Neural crest cell (in vitro differentiated cells): ENCODE measurements around the gene GK. TPM values are rescaled to one million over a fixed set of nuclear protein-coding genes. Genes with fewer than 3 reads are reported as not detected.
A peak's percentile ranks its signal among the peaks of the same experiment; 100 is the strongest.
"Not testable (repeated sequence)": the region's sequence is repeated elsewhere in the genome, so short reads cannot be mapped to it uniquely, and the experiment has no call there.

ENCODE experiments used
- DNase-seq: peaks from one replicate; pipeline ENCODE4 v3.0.0; 2021; ENCODE audit warnings: low read depth, mixed read lengths, low spot score
- H3K27ac Mint-ChIP-seq: one replicate; pipeline ENCODE4 v1.8.0; 2021; ENCODE audit warnings: mild to moderate bottlenecking, mixed read lengths; ENCODE audit not compliant: unreplicated experiment
- H3K27me3 Mint-ChIP-seq: 2 replicates; pipeline ENCODE4 v1.8.0; 2021; ENCODE audit warnings: low read depth, mild to moderate bottlenecking, mixed read lengths
- H3K36me3 Mint-ChIP-seq: 2 replicates; pipeline ENCODE4 v1.8.0; 2021; ENCODE audit warnings: low read depth, mild to moderate bottlenecking, mixed read lengths
- H3K4me1 Mint-ChIP-seq: 2 replicates; pipeline ENCODE4 v1.8.0; 2021; ENCODE audit warnings: mixed read lengths
- H3K4me3 Mint-ChIP-seq: one replicate; pipeline ENCODE4 v1.8.0; 2021; ENCODE audit warnings: mild to moderate bottlenecking, mixed read lengths
- H3K9me3 Mint-ChIP-seq: 2 replicates; pipeline ENCODE4 v1.8.0; 2021; ENCODE audit warnings: mixed read lengths
- total RNA-seq: library from RNA; stranded (reverse); gene quantifications from 2 replicates; pipeline ENCODE4 v1.2.1, GENCODE V29; 2021
- TF ChIP-seq, protein P1 (sequence below): fragments of 200-600 bp; sonication (generic); conservative IDR thresholded peaks from 2 replicates; pipeline ENCODE4 v1.5.0; 2021; ENCODE audit warnings: antibody characterized with exemption, mild to moderate bottlenecking

Gene GK
- total RNA-seq, 1 donor from 2014 or later, result 17.3 TPM

DNA sequence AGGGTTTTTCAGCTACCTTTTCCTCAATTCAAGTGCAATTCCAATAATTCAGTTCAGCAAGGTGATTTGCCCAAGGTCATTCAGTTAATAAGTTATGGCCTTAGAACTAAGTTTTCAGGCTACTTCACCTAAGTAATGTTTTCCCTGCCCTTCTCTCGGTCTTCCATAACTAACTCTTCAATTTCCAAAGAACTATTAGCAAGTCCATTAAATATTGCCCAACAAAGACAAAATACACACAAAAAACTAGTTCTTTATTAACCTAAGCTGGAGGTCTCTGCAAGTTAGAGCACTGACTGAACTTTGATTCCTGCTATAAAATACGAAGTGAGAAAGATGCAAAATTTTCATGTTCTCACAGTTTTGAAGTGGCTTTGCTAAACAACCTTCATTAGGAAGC, 26.8 kb upstream of the GK start:
- TF ChIP-seq, protein P1, sequence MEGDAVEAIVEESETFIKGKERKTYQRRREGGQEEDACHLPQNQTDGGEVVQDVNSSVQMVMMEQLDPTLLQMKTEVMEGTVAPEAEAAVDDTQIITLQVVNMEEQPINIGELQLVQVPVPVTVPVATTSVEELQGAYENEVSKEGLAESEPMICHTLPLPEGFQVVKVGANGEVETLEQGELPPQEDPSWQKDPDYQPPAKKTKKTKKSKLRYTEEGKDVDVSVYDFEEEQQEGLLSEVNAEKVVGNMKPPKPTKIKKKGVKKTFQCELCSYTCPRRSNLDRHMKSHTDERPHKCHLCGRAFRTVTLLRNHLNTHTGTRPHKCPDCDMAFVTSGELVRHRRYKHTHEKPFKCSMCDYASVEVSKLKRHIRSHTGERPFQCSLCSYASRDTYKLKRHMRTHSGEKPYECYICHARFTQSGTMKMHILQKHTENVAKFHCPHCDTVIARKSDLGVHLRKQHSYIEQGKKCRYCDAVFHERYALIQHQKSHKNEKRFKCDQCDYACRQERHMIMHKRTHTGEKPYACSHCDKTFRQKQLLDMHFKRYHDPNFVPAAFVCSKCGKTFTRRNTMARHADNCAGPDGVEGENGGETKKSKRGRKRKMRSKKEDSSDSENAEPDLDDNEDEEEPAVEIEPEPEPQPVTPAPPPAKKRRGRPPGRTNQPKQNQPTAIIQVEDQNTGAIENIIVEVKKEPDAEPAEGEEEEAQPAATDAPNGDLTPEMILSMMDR, result no peak
- DNase-seq, result no peak
- Mint-ChIP-seq H3K4me1 (peaks cover 15% of the 10 kb centered on the region), H3K27ac (no peak overlapping the region), H3K36me3 (peaks cover 3% of the 10 kb centered on the region), H3K4me3 (no peak overlapping the region), H3K9me3 (peaks cover 15% of the 10 kb centered on the region), H3K27me3 (no peaks in the 10 kb centered on the region)

DNA sequence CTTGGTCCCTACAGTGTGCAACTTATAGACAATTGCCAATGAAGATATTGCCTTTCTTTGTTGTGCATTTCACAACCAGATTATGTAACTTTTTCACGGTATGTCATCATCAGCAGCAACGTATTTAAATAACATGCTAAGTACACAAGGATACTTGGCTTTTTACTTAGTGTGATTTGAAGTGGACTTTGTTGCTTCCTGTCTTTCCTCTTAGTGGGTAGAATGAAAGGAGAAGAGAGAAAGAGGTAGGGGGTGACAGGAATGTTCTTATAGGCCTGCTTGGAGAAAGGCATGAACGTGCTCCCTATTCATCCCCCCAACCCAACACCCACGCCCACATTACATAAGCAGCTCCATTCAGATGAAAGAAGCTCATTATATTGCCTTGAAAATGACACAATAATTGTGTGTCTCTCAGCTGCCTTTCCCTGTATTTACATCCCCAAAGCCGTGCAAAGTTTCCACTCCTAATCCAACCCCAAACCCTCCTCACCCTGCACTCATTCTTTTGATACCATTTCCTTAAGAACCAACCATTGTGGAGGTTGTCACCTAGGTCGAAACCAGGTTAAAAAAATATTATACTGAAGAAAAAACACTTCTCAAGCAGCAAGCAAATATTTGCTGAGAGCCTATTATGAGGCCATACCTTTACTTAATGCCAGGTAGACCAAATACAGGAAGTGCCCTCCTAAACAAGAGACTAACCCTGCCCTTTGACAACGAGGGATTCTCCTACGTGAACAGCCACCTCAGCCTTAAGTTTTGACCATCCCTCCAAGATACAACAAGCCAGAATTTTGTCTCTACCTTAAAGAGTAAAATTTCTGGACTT, 25.2 kb upstream of the GK start:
- no peak overlapping the region for H3K4me3 Mint-ChIP-seq
- H3K36me3 Mint-ChIP-seq, result peaks cover 3% of the 10 kb centered on the region
- H3K4me1 Mint-ChIP-seq, result peaks cover 15% of the 10 kb centered on the region
- H3K27me3 Mint-ChIP-seq, result no peaks in the 10 kb centered on the region
- peaks cover 11% of the 10 kb centered on the region for H3K9me3 Mint-ChIP-seq
- peak overlapping the region; percentile 19 for H3K27ac Mint-ChIP-seq
- TF ChIP-seq, protein P1, result no peak
- DNase-seq, result no peak

DNA sequence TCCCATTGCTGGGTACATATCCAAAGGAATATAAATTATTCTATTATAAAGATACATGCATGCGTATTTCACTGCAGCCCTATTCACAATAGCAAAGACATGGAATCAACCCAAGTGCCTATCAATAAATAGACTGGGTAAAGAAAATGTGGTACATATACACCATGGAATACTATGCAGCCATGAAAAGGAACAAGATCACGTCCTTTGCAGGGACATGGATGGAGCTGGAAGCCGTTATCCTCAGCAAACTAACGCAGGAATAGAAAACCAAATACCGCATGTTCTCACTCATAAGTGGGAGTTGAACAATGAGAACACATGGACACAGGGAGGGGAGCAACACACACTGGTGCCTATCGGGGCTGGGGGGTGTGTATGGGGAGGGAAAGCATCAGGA, 19.2 kb upstream of the GK start:
- H3K27me3 Mint-ChIP-seq, H3K4me1 Mint-ChIP-seq, H3K27ac Mint-ChIP-seq, H3K9me3 Mint-ChIP-seq, H3K36me3 Mint-ChIP-seq, H3K4me3 Mint-ChIP-seq, DNase-seq: not testable (repeated sequence)

DNA sequence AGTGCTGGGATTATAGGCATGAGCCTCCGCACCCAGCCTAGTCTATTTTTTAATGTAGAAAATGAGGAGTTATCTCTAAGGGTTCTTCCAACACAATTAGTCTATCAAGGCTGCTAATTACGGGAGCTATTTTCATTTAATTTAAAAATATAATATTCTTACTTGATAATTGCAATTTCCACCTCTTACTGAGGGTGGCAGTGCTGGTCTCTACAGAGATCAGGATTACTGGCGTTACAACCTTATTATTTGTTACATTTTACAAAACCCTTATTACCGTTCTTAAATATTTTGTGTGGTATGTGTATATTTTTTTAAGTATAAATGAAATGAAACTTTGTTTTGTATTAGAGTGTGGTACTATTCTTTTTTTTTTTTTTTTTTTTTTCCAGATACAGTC, 17.6 kb upstream of the GK start:
- Mint-ChIP-seq H3K9me3 (no peaks in the 10 kb centered on the region), H3K4me3 (no peak overlapping the region), H3K27ac (no peak overlapping the region), H3K36me3 (no peaks in the 10 kb centered on the region), H3K4me1 (no peaks in the 10 kb centered on the region), H3K27me3 (no peaks in the 10 kb centered on the region)
- TF ChIP-seq, protein P1, result peak; percentile 59
- no peak for DNase-seq

DNA sequence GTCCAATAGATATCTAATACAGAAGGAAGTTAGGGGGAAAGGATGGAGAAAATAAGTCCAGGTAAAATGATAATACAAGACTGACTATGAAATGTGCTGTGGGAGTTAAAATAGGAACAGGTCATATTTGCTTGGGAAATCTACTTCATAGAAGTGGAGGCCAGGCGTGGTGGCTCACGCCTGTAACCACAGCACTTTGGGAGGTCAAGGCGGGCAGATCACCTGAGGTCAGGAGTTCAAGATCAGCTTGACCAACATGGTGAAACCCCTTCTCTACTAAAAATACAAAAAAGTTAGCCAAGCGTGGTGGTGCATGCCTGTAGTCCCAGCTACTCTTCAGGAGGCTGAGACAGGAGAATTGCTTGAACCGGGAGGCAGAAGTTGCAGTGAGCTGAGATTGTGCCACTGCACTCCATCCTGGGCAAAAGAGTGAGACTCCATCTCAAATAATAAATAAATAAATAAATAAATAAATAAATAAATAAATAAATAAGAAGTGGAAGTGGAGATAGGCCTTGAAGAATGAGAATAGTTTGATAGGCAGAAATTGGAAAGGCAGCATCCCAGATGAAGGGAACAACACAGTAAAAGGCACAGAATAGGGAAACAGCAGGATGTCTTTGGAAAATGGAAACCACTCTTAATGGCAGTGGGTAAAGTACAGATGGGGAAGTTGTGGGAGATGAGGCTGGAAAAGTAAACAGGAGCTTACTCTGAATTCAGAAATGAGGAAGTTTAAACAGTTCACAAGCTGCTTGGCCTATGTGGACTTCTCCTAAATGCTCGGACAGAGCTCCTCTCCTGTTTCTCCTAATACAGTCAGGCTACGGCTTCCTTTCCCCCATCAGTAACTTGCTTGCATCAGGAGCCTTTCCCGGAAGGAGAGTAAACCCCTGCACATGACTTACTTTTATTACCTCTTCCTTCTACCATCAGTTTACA, 15.1 kb upstream of the GK start:
- H3K9me3 Mint-ChIP-seq, result no peaks in the 10 kb centered on the region
- DNase-seq, result no peak
- H3K27ac Mint-ChIP-seq, result no peak overlapping the region
- no peaks in the 10 kb centered on the region for H3K4me1 Mint-ChIP-seq
- no peaks in the 10 kb centered on the region for H3K27me3 Mint-ChIP-seq
- H3K36me3 Mint-ChIP-seq, result no peaks in the 10 kb centered on the region
- TF ChIP-seq, protein P1, result no peak
- H3K4me3 Mint-ChIP-seq, result no peak overlapping the region

DNA sequence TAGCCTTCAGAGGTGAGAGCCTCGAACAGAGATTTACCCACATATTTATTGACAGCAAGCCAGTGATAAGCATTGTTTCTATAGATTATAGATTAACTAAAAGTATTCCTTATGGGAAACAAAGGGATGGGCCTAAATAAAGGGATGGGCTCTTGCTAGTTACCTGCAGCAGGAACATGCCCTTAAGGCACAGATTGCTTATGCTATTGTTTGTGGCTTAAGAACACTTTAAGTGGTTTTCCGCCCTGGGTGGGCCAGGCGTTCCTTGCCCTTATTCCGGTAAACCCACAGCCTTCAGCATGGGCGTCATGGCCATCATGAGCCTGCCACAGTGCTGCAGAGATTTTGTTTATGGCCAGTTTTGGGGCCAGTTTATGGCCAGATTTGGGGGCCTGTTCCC, 13.5 kb upstream of the GK start:
- not testable (repeated sequence) for H3K4me3 Mint-ChIP-seq, H3K27me3 Mint-ChIP-seq, H3K4me1 Mint-ChIP-seq, H3K9me3 Mint-ChIP-seq, H3K27ac Mint-ChIP-seq, H3K36me3 Mint-ChIP-seq, DNase-seq
